HG03280 (cell line): ENCODE data around the gene SULF2.

ENCODE experiments used
- ATAC-seq: cut with Tn5 transposase; IDR thresholded peaks from one replicate; pipeline ENCODE4 v1.9.1; 2021; ENCODE audit warnings: mild to moderate bottlenecking, moderate library complexity; ENCODE audit not compliant: unreplicated experiment

Gene SULF2

GRCh38 chr20:47614703-47615309, 170.5 kb downstream of the SULF2 start:
- no peak for ATAC-seq

- ATAC-seq: no peak
Measured at GRCh38 chr20:47612670-47613069, 172.6 kb downstream of the SULF2 start.

GRCh38 chr20:47611785-47612184, 173.5 kb downstream of the SULF2 start:
- ATAC-seq: no peak

GRCh38 chr20:47610945-47611250, 174.4 kb downstream of the SULF2 start:
- ATAC-seq: no peak

- ATAC-seq: no peak
Measured at GRCh38 chr20:47610247-47610944, 174.9 kb downstream of the SULF2 start.

GRCh38 chr20:47609001-47609400, 176.3 kb downstream of the SULF2 start:
- ATAC-seq: no peak
